ENCODE results near the gene CTTN. TPM values are rescaled to one million over a fixed set of nuclear protein-coding genes. Genes with fewer than 3 reads are reported as not detected.

The CTTN gene
- total and polyA plus RNA-seq, 9 of the 15 experiments (the other 6 are each of a cell fraction or from before 2014, with no cell fraction given), result 9.9 to 158 (median 99.7) TPM

DNA sequence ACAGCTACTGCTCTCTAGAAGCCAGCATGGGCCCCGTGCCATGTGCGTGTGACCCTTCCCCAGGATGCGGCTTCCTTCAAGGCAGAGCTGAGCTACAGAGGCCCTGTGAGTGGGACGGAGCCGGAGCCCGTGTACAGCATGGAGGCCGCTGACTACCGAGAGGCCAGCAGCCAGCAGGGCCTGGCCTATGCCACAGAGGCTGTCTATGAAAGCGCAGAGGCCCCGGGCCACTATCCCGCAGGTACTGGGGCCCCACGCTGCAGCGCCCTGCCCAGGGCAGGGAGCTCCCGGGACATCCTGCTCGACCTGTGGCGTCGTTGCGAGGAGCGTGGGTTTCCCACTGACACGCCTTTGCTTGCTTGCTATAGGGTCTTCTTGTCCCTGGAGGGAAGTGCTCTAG lies 34.7 kb downstream of the CTTN start:
- no peak overlapping the region for H3K4me3 ChIP-seq
- H2AFZ ChIP-seq (ENCODE audit: low read depth, low read length), result no peak overlapping the region
- TF ChIP-seq BDP1 (IDR thresholded peaks at IDR 0.05; ENCODE audit: insufficient read depth, insufficient read length) (no peak), ZNF408 (CRISPR knock-in tag; IDR thresholded peaks at IDR 0.05; ENCODE audit: low read depth) (no peak), ZEB2 (IDR thresholded peaks at IDR 0.05) (no peak), KAT2B (IDR thresholded peaks at IDR 0.05; ENCODE audit: low read depth, low read length) (no peak), POLR2G (IDR thresholded peaks at IDR 0.05; ENCODE audit: low read depth, low read length) (0 out of 2 replicates have a peak, but pooled peaks have one; percentile 37), GATAD2A (IDR thresholded peaks at IDR 0.05) (no peak), U2AF2 (optimal IDR thresholded peaks at IDR 0.05; ENCODE audit: low read depth, low read length) (no peak)
- TF ChIP-seq, protein P1, sequence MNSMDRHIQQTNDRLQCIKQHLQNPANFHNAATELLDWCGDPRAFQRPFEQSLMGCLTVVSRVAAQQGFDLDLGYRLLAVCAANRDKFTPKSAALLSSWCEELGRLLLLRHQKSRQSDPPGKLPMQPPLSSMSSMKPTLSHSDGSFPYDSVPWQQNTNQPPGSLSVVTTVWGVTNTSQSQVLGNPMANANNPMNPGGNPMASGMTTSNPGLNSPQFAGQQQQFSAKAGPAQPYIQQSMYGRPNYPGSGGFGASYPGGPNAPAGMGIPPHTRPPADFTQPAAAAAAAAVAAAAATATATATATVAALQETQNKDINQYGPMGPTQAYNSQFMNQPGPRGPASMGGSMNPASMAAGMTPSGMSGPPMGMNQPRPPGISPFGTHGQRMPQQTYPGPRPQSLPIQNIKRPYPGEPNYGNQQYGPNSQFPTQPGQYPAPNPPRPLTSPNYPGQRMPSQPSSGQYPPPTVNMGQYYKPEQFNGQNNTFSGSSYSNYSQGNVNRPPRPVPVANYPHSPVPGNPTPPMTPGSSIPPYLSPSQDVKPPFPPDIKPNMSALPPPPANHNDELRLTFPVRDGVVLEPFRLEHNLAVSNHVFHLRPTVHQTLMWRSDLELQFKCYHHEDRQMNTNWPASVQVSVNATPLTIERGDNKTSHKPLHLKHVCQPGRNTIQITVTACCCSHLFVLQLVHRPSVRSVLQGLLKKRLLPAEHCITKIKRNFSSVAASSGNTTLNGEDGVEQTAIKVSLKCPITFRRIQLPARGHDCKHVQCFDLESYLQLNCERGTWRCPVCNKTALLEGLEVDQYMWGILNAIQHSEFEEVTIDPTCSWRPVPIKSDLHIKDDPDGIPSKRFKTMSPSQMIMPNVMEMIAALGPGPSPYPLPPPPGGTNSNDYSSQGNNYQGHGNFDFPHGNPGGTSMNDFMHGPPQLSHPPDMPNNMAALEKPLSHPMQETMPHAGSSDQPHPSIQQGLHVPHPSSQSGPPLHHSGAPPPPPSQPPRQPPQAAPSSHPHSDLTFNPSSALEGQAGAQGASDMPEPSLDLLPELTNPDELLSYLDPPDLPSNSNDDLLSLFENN (IDR thresholded peaks at IDR 0.05; ENCODE audit: low read depth in 2 of 2, low read length in 2 of 2), result no peak
- TF ChIP-seq, protein P2, sequence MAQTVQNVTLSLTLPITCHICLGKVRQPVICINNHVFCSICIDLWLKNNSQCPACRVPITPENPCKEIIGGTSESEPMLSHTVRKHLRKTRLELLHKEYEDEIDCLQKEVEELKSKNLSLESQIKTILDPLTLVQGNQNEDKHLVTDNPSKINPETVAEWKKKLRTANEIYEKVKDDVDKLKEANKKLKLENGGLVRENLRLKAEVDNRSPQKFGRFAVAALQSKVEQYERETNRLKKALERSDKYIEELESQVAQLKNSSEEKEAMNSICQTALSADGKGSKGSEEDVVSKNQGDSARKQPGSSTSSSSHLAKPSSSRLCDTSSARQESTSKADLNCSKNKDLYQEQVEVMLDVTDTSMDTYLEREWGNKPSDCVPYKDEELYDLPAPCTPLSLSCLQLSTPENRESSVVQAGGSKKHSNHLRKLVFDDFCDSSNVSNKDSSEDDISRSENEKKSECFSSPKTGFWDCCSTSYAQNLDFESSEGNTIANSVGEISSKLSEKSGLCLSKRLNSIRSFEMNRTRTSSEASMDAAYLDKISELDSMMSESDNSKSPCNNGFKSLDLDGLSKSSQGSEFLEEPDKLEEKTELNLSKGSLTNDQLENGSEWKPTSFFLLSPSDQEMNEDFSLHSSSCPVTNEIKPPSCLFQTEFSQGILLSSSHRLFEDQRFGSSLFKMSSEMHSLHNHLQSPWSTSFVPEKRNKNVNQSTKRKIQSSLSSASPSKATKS (CRISPR knock-in tag; IDR thresholded peaks at IDR 0.05), result no peak
- no peaks in the 10 kb centered on the region for H3K9me3 ChIP-seq (replicated peaks; ENCODE audit: control insufficient read depth, insufficient read depth, low read depth, low read length)
- H3K36me3 ChIP-seq (ENCODE audit: control insufficient read depth, insufficient read depth, low read length), result peaks cover 95% of the 10 kb centered on the region; the same call in 2 of the 3 replicates
- ATAC-seq (no peak), FAIRE-seq (no peak), DNase-seq (ENCODE audit: extremely low read depth in 1 of 4, low spot score in 3 of 4) (no peak)
- POLR2A ChIA-PET, result interaction anchor here (0.6 to 1.8 kb wide), 3 partner anchors 9 to 1515 kb away, joined by 3 to 4 read pairs (median 3); no protein-coding TSS in a partner anchor
- H3K4me1 ChIP-seq (replicated peaks in 1 of 2; ENCODE audit: control insufficient read depth in 2 of 2, insufficient read depth in 2 of 2, low read length in 2 of 2), result peaks cover 0 to 8% of the 10 kb centered on the region in 2 experiments; a peak in 1 of 5 replicates
- BruUV-seq (replicated peaks), result no TSS peak
- CTCF ChIA-PET (ENCODE audit: low intra/inter-chr PET ratio), result no interaction called here
- no peak overlapping the region for H3K27ac ChIP-seq (ENCODE audit: extremely low read depth, low read depth, low read length)
- H4K20me1 ChIP-seq (replicated peaks; ENCODE audit: control insufficient read depth, insufficient read depth, low read length), result no peaks in the 10 kb centered on the region
- H3K9ac ChIP-seq (ENCODE audit: insufficient read depth in 1 of 2, low read depth in 2 of 2, low read length in 2 of 2), result no peak overlapping the region
- in situ Hi-C loops (cut with MboI), result no loop called here
- H3K79me2 ChIP-seq (ENCODE audit: control insufficient read depth, insufficient read depth, low read length), result no peaks in the 10 kb centered on the region
- WGBS (ENCODE audit: insufficient coverage, low coverage, missing lambda C conversion rate), result 98% methylated on average over 8 of the region's 20 CpGs
- intact Hi-C loops (cut with micrococcal nuclease), result no loop called here
- no peaks in the 10 kb centered on the region for H3K9me1 ChIP-seq (ENCODE audit: control insufficient read depth, insufficient read depth, low read length)
- no peaks in the 10 kb centered on the region for H3K27me3 ChIP-seq (ENCODE audit: control insufficient read depth in 2 of 2, insufficient read depth in 2 of 2, low read length in 2 of 2)
- no peak overlapping the region for H3K4me2 ChIP-seq (ENCODE audit: insufficient read depth, low read length)

All from K562 (cell line).